ENCODE measurements around the gene DHRS2.
"Not testable (repeated sequence)": the region's sequence is repeated elsewhere in the genome, so short reads cannot be mapped to it uniquely, and the experiment has no call there.

DHRS2 gene

GRCh38 chr14:23636317-23637211, at the start of gene DHRS2:
DHRS2 (plus strand) TSS chr14:23636364; CDS start chr14:23638865, 2,501 bp downstream.
- H3K27ac Mint-ChIP-seq, result no peak within 1 kb of the TSS
- H3K9me3 Mint-ChIP-seq, result peaks cover 2% of the 10 kb centered on the region
- peaks cover 4% of the 10 kb centered on the region for H3K27me3 Mint-ChIP-seq
- H3K36me3 Mint-ChIP-seq, result peaks cover 1% of the 10 kb centered on the region
- DNase-seq (ENCODE audit: low spot score in 2 of 2) (no peak), ATAC-seq (ENCODE audit: low read depth) (no peak)
- H3K4me3 Mint-ChIP-seq, result no peak within 1 kb of the TSS
- peaks cover 3% of the 10 kb centered on the region for H3K4me1 Mint-ChIP-seq

- H3K27ac Mint-ChIP-seq, result no peak overlapping the region
- DNase-seq (ENCODE audit: low spot score in 2 of 2) (peak; percentile 49 to 50), ATAC-seq (ENCODE audit: low read depth) (peak; percentile 92)
- no peaks in the 10 kb centered on the region for H3K36me3 Mint-ChIP-seq
- H3K27me3 Mint-ChIP-seq, result peaks cover 7% of the 10 kb centered on the region
- H3K4me3 Mint-ChIP-seq, result no peak overlapping the region
- peaks cover 6% of the 10 kb centered on the region for H3K4me1 Mint-ChIP-seq
- peaks cover 2% of the 10 kb centered on the region for H3K9me3 Mint-ChIP-seq
Measured at GRCh38 chr14:23588884-23589598, 47.1 kb upstream of the DHRS2 start.

- Mint-ChIP-seq H3K4me1 (peaks cover 6% of the 10 kb centered on the region), H3K36me3 (no peaks in the 10 kb centered on the region), H3K27ac (no peak overlapping the region), H3K27me3 (peaks cover 7% of the 10 kb centered on the region), H3K4me3 (no peak overlapping the region), H3K9me3 (peaks cover 2% of the 10 kb centered on the region)
- DNase-seq (ENCODE audit: low spot score in 2 of 2), result no peak
- ATAC-seq (ENCODE audit: low read depth), result no peak
Measured at GRCh38 chr14:23589606-23590005, 46.6 kb upstream of the DHRS2 start.

- DNase-seq (ENCODE audit: low spot score in 2 of 2) (no peak), ATAC-seq (ENCODE audit: low read depth) (no peak)
- H3K27ac Mint-ChIP-seq, result no peak overlapping the region
- H3K4me1 Mint-ChIP-seq, result peaks cover 6% of the 10 kb centered on the region
- peaks cover 2% of the 10 kb centered on the region for H3K9me3 Mint-ChIP-seq
- H3K27me3 Mint-ChIP-seq, result peaks cover 7% of the 10 kb centered on the region
- no peak overlapping the region for H3K4me3 Mint-ChIP-seq
- H3K36me3 Mint-ChIP-seq, result no peaks in the 10 kb centered on the region
Measured at GRCh38 chr14:23590198-23590597, 46.0 kb upstream of the DHRS2 start.

GRCh38 chr14:23594191-23594590, 42.0 kb upstream of the DHRS2 start:
- H3K27me3 Mint-ChIP-seq; ATAC-seq (ENCODE audit: low read depth); H3K27ac Mint-ChIP-seq; H3K36me3 Mint-ChIP-seq; H3K9me3 Mint-ChIP-seq; DNase-seq (ENCODE audit: low spot score in 2 of 2); H3K4me1 Mint-ChIP-seq; H3K4me3 Mint-ChIP-seq: not testable (repeated sequence)

- H3K27ac Mint-ChIP-seq, result no peak overlapping the region
- H3K36me3 Mint-ChIP-seq, result peaks cover 2% of the 10 kb centered on the region
- peaks cover 3% of the 10 kb centered on the region for H3K9me3 Mint-ChIP-seq
- H3K4me3 Mint-ChIP-seq, result no peak overlapping the region
- no peaks in the 10 kb centered on the region for H3K4me1 Mint-ChIP-seq
- DNase-seq (ENCODE audit: low spot score in 2 of 2) (no peak), ATAC-seq (ENCODE audit: low read depth) (no peak)
- peaks cover 6% of the 10 kb centered on the region for H3K27me3 Mint-ChIP-seq
Measured at GRCh38 chr14:23600322-23600707, 35.8 kb upstream of the DHRS2 start.

- H3K36me3 Mint-ChIP-seq, result peaks cover 2% of the 10 kb centered on the region
- H3K4me1 Mint-ChIP-seq, result no peaks in the 10 kb centered on the region
- no peak overlapping the region for H3K4me3 Mint-ChIP-seq
- peaks cover 3% of the 10 kb centered on the region for H3K9me3 Mint-ChIP-seq
- peaks cover 6% of the 10 kb centered on the region for H3K27me3 Mint-ChIP-seq
- ATAC-seq (ENCODE audit: low read depth), result no peak
- DNase-seq (ENCODE audit: low spot score in 2 of 2), result no peak
- H3K27ac Mint-ChIP-seq, result no peak overlapping the region
Measured at GRCh38 chr14:23600806-23601205, 35.4 kb upstream of the DHRS2 start.

GRCh38 chr14:23601424-23601823, 34.7 kb upstream of the DHRS2 start:
- H3K9me3 Mint-ChIP-seq, result peaks cover 3% of the 10 kb centered on the region
- DNase-seq (ENCODE audit: low spot score in 2 of 2) (no peak), ATAC-seq (ENCODE audit: low read depth) (no peak)
- no peak overlapping the region for H3K4me3 Mint-ChIP-seq
- H3K36me3 Mint-ChIP-seq, result peaks cover 2% of the 10 kb centered on the region
- peaks cover 7% of the 10 kb centered on the region for H3K27me3 Mint-ChIP-seq
- no peaks in the 10 kb centered on the region for H3K4me1 Mint-ChIP-seq
- H3K27ac Mint-ChIP-seq, result no peak overlapping the region

GRCh38 chr14:23601845-23602180, 34.4 kb upstream of the DHRS2 start:
- DNase-seq (ENCODE audit: low spot score in 2 of 2) (no peak), ATAC-seq (ENCODE audit: low read depth) (no peak)
- Mint-ChIP-seq H3K4me1 (no peaks in the 10 kb centered on the region), H3K4me3 (no peak overlapping the region), H3K27me3 (peaks cover 8% of the 10 kb centered on the region), H3K9me3 (peaks cover 3% of the 10 kb centered on the region), H3K27ac (no peak overlapping the region), H3K36me3 (peaks cover 2% of the 10 kb centered on the region)

GRCh38 chr14:23602181-23603095, 33.7 kb upstream of the DHRS2 start:
- ATAC-seq (ENCODE audit: low read depth), result no peak
- no peak overlapping the region for H3K27ac Mint-ChIP-seq

GRCh38 chr14:23603103-23603502, 33.1 kb upstream of the DHRS2 start:
- Mint-ChIP-seq H3K4me1 (no peaks in the 10 kb centered on the region), H3K27me3 (peaks cover 10% of the 10 kb centered on the region), H3K36me3 (peaks cover 2% of the 10 kb centered on the region), H3K9me3 (peaks cover 3% of the 10 kb centered on the region), H3K27ac (no peak overlapping the region), H3K4me3 (no peak overlapping the region)
- no peak for ATAC-seq (ENCODE audit: low read depth)
- DNase-seq (ENCODE audit: low spot score in 2 of 2), result no peak

More at GRCh38 chr14:23602181-23603095, 33.7 kb upstream of the DHRS2 start:
- Mint-ChIP-seq H3K4me3 (no peak overlapping the region), H3K9me3 (peaks cover 3% of the 10 kb centered on the region), H3K4me1 (no peaks in the 10 kb centered on the region), H3K36me3 (peaks cover 2% of the 10 kb centered on the region), H3K27me3 (peaks cover 9% of the 10 kb centered on the region)
- DNase-seq (ENCODE audit: low spot score in 2 of 2), result no peak

GRCh38 chr14:23604148-23604547, 32.0 kb upstream of the DHRS2 start:
- Mint-ChIP-seq H3K9me3 (peaks cover 3% of the 10 kb centered on the region), H3K27ac (no peak overlapping the region), H3K27me3 (peaks cover 10% of the 10 kb centered on the region), H3K36me3 (peaks cover 2% of the 10 kb centered on the region), H3K4me1 (no peaks in the 10 kb centered on the region), H3K4me3 (no peak overlapping the region)
- ATAC-seq (ENCODE audit: low read depth) (no peak), DNase-seq (ENCODE audit: low spot score in 2 of 2) (no peak)

- H3K4me1 Mint-ChIP-seq, result no peaks in the 10 kb centered on the region
- no peak for ATAC-seq (ENCODE audit: low read depth)
Measured at GRCh38 chr14:23604675-23605170, 31.4 kb upstream of the DHRS2 start.

More at GRCh38 chr14:23604675-23605170, 31.4 kb upstream of the DHRS2 start:
- Mint-ChIP-seq H3K27me3 (peaks cover 8% of the 10 kb centered on the region), H3K9me3 (peaks cover 1% of the 10 kb centered on the region), H3K36me3 (no peaks in the 10 kb centered on the region), H3K27ac (no peak overlapping the region), H3K4me3 (no peak overlapping the region)
- no peak for DNase-seq (ENCODE audit: low spot score in 2 of 2)
